ACHN (cell line): Measurements from ENCODE around the gene ITGA3.

Experiments
- DNase-seq: peaks from one replicate; pipeline ENCODE4 v3.0.0-alpha.2; 2015
- in situ Hi-C: cut with HindIII; loops from 2 replicates; pipeline ENCODE4 v1.10.0; 2017; ENCODE audit warnings: low sequenced_read_pairs, low pct_ligation_motif_present, low pct_unique_long_range_greater_than_20kb

Gene ITGA3

DNA sequence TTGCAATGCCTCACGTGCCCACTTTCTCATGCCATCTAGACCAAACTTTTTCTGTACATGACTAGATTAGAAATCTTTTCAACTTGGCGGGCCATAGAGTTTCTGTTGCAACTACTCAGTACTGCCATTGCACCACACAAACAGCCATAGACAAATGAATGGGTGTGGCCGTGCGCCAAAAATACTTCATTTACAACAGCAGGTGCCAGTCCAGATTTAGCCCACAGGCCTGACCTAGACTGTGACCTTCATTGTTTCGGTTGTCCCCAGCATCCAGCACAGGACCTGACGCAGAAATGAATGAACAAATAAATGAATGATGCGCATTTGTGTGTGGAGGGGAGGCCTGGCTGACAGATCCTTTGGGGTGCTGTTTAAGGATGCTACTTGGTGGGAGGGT lies 24.9 kb downstream of the ITGA3 start:
- DNase-seq: no peak
- in situ Hi-C loops: no loop called here

DNA sequence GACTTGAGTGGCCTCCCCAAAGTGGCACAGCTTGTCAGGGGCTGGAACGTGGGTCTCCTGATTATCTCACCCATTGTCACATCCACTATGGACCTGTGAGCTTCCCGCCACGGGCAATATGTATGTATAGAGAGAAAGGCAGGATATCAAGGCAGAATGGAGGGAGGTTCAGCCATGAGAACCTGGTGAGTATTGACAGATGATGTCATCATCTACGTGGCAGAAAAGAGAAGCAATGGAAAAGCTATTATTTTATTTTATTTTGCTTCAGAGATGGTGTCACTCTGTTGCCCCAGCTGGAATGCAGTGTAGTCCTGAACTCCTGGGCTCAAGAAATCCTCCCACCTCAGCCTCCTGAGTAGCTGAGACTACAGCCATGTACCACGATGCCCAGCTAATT lies 25.8 kb downstream of the ITGA3 start:
- in situ Hi-C loops: no loop called here
- no peak for DNase-seq

DNA sequence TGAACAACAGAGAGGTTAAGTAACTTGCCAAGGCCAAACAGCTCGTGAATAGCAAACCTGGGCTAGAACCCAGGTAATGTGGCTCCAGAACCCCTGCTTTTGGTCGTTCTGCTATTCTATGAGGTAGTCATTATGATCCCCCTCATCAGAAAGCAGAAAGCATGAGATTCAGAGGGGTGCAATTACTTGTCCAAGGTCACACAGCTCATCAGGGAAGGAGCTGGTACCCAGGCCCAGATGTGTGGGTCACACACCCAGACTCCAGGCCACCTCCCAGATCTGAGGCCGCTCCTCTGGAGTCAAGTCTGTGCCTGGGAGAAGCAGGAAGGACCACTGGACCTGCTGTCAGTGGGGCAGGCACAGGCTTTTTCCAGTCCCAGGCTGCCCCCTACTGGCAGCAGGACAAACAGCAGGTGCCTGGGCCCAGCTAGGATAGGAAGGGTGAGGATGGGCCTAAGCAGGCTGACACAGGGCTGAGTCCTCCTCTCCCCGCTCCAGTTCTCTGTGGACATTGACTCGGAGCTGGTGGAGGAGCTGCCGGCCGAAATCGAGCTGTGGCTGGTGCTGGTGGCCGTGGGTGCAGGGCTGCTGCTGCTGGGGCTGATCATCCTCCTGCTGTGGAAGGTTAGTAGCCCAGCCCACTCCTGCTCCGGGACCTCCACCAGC lies 31.5 kb downstream of the ITGA3 start:
- peak; percentile 64 for DNase-seq
- in situ Hi-C loops: no loop called here

DNA sequence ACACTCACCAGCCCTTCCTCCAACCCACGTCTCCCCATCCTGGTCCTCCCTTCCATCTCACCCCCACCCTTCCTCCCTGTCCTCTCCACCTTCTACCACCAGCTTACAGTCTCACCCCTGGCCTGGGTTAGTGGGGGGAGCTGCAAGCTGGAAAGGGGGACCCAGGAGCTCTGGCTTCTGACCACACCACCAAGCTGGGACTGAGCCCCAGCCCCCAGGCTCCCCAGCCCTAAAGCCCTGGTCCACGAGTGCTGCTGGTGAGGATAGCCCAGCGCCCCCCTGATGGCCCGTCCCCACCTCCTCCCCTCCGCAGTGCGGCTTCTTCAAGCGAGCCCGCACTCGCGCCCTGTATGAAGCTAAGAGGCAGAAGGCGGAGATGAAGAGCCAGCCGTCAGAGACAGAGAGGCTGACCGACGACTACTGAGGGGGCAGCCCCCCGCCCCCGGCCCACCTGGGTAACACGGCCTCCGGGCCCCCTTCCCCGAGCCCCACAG lies 32.0 kb downstream of the ITGA3 start:
- no peak for DNase-seq
- in situ Hi-C loops: no loop called here

DNA sequence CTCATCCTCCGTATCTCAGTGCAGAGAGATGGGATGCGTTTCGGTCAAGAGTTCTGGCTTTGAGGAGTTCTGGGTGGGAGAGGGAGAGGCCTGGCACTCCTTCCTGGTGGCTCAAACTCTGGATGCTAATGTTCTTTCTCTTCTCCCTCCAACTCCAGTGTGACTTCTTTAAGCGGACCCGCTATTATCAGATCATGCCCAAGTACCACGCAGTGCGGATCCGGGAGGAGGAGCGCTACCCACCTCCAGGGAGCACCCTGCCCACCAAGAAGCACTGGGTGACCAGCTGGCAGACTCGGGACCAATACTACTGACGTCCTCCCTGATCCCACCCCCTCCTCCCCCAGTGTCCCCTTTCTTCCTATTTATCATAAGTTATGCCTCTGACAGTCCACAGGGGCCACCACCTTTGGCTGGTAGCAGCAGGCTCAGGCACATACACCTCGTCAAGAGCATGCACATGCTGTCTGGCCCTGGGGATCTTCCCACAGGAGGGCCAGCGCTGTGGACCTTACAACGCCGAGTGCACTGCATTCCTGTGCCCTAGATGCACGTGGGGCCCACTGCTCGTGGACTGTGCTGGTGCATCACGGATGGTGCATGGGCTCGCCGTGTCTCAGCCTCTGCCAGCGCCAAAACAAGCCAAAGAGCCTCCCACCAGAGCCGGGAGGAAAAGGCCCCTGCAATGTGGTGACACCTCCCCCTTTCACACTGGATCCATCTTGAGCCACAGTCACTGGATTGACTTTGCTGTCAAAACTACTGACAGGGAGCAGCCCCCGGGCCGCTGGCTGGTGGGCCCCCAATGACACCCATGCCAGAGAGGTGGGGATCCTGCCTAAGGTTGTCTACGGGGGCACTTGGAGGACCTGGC lies 33.3 kb downstream of the ITGA3 start:
- no peak for DNase-seq
- in situ Hi-C loops: no loop called here

DNA sequence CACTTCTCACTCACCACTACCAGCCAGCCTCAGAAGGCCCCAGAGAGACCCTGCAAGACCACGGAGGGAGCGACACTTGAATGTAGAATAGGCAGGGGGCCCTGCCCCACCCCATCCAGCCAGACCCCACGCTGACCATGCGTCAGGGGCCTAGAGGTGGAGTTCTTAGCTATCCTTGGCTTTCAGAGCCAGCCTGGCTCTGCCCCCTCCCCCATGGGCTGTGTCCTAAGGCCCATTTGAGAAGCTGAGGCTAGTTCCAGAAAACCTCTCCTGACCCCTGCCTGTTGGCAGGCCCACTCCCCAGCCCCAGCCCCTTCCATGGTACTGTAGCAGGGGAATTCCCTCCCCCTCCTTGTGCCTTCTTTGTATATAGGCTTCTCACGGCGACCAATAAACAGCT lies 34.2 kb downstream of the ITGA3 start:
- DNase-seq: no peak
- in situ Hi-C loops: no loop called here

DNA sequence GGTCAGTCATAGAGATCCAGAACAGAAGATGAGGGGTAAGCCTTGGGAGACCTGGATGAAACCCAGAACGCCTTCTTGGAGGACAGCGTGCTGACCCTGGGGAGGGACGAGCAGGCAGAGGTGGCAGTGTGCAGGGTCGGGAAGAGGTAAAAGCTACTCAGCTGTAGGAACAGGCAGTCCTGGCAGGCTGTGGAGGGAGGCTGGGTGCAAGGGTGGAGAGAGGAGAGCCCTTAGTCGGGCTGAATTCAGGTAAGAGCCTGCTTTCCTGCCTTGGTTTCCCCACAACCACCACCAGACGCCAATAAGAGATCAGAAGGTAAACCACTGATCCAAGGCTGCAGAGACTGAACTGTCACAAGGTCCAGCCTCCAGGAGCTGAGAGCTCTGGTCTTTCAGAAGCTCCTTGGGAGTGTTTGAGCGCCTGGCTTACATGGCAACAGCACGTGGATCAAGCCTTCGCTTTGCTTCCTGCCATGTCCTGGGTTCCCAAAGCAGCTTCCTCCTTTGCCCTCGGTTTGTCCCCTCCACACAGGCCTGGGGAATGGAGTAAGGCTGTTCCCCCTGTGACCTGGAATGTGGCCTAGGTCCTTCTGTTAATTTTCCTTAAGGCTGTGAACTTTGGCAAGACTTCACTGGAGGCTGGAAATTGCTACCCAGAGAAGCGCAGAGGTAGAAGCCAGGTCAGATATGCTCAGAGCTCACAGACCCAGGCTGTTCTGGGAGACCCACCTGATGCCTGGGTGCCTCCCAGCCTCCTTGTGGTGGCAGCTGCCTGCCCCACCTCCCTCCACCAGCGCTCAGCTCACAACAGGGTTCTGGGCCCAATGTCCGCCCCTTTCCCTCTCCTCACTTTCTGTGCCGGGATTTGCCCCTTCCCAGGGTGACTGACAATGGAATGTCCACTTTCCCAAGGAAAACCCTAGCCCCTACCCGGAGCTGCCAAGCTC lies 35.3 kb downstream of the ITGA3 start:
- in situ Hi-C loops: no loop called here
- DNase-seq: no peak

DNA sequence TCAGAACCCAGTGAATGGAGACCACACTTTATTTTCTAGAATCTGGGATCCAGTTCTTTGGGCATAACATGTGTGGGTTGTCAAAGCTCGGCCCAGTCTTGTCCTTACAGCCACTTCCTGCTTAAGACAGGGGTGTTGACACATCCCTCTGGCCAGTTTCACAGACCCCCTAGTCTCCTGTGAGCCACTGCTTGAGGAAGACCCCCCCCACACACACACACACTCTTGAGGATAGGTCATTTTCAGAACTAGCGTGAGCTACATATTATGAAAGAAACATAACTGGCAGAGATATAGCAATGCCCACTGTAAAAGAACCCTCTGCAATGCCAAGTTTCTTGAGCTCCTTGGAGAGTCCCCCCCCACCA lies 36.0 kb downstream of the ITGA3 start:
- no peak for DNase-seq
- in situ Hi-C loops: no loop called here

DNA sequence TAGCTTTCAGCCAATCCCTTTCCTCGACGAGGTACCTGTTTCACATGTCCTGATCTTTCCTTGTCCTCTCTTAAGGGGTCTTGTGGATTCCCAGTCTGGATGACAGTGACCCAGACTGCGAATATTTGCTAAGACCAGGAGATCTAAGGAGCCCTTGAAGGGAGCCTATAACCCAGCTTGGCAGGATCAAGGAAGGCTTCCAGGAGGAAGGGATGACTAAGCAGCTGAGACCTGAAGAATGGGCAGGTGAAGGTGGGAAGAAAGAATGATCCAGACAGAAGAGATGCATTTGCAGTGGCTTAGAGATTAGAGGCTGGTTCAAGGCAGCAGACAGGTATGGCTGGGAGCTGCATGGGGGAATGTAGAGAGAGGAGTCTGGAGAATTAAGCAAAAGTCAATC lies 37.3 kb downstream of the ITGA3 start:
- in situ Hi-C loops: no loop called here
- DNase-seq: no peak

DNA sequence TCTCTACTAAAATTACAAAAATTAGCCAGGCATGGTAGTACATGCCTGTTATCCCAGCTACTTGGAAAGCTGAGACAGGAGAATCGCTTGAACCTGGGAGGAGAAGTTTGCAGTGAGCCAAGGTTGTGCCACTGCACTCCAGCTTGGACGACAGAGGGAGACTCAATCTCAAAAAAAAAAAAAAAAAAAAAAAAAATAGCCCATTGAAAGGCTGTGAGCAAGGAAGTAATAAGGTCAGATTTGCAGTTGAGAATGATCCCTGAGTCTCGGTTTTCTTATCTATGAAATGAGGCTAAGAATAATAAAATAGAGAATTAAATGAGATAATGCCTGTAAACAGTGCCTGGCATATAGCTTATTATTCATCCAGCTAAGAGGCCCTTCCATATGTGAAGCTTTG lies 37.9 kb downstream of the ITGA3 start:
- DNase-seq: peak; percentile 51
- in situ Hi-C loops: no loop called here

DNA sequence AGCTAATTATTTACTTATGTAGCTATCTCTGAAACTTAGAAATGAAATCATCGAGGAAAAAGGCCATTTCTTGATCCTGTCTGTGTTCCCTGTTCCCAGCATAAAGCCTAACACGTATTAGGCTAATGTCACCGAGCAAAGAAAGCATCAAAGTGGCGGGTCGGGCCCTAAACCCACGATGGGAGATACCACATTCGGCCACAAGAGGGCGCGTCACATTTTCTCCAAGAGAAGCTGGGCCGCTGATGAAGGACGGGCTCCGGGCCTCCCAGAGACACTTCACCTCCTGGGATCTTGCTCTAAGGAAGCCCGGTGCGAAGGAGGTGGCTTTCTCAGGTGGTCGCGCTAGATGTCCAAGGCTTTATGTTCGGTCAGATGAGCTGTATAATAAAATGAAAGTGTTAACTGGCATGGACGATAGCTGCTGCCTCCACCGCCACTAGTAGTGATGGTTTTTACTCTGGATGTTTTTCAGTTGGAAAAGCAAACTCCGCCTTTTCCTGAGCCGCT lies 38.4 kb downstream of the ITGA3 start:
- in situ Hi-C loops: no loop called here
- DNase-seq: peak; percentile 93

DNA sequence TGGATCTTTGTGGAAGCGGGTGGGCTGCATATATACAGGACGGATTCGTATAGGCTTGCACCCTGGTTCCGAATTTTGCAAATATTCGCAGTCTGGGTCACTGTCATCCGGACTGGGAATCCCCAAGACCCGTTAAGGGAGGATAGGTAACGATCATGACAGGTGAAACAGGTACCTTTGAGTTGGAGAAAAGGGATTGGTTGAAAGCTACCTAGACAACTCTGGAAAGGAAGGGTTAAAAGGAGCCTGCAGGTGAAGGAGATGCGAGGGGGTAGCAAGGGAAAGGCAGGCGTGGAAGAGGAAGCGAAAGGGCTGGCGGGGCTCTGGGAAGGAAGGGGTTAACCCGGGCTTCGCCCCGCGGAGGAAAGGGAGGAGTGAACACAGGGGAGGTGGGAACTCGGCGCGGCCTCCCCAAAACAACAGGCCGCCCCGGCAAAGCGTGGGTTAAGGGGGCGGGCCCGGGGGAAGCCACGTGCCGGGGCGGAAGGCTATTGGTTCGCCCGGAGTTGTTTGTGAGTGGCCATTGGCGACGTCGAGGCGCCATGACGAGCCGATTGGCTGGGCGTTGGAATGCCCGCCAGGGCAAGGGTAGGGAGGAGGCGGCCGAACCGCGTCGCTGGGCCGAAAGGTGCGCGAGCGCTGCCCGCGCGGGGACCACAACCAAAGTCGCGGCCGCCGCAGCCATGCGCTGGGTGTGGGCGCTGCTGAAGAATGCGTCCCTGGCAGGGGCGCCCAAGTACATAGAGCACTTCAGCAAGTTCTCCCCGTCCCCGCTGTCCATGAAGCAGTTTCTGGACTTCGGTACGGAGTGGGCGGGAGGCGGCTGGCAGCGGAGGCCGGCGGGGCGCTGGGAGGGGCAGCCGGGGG lies 39.1 kb downstream of the ITGA3 start, which contains the start of gene PDK2:
Gene PDK2, plus strand, starts transcription at position 599 of the 867 bp plus-strand sequence. Its CDS starts 85 bp downstream, at position 684.
- peak; percentile 97 for DNase-seq
- in situ Hi-C loops: no loop called here

DNA sequence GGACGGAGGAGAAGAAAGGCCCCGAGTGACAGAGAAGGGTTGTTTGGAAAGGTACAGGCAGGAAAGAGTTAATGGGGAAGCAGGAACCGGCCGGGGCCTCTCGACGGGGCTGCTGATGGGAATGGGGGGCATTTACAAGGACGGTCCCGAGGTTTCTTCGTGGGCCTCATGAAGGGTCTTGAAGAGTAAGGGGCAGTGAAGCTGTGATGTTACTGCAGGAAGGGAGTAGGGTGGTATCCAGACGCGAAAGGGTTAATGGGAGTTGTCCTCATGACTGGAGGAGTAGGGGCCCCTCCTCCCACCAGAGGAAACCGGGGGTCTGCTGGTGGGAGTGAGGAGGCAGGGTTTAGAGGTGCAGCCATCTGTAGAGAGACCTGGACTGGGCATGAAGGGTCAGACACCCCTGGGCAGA lies 39.7 kb downstream of the ITGA3 start:
- DNase-seq: no peak
- in situ Hi-C loops: no loop called here

DNA sequence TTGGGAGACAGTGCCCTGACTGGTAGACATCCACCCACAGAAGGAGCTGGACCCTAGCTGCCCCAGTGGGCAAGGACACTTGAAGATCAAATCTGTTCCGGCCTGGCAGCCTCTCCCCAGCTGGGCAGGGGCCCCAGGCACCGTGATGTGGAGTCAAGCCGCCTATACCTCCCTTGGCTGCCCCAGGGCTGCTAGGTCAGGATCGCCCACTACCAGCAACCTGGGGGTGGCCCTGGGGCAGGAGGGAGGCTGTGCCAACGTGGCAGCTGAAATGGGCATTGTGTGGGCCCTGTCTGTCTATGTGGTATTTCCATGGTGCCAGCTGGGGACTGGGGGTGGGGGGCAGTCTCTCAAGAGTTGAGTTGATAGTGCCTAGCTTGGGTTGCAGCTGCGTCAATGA lies 40.2 kb downstream of the ITGA3 start:
- no peak for DNase-seq
- in situ Hi-C loops: no loop called here

DNA sequence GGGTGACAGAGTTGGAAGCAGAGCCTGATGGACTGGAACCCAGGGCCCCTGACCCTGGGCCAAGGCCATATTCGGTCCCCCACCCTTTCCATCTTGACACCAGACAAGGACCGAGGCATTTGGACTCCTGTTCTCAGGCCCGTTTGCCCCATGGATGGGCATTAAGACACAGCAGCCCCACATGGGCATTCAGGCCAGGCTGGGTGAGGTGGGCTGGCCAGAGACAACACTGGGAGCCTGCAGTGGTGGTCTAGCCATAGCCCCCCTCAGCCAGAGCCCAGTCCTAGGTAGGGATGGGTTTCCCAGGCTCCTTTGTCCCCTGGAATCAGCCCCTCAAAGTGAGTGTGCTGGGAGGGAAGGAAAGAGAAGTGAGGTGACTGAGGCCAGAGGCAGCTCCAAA lies 40.8 kb downstream of the ITGA3 start:
- no peak for DNase-seq
- in situ Hi-C loops: no loop called here

DNA sequence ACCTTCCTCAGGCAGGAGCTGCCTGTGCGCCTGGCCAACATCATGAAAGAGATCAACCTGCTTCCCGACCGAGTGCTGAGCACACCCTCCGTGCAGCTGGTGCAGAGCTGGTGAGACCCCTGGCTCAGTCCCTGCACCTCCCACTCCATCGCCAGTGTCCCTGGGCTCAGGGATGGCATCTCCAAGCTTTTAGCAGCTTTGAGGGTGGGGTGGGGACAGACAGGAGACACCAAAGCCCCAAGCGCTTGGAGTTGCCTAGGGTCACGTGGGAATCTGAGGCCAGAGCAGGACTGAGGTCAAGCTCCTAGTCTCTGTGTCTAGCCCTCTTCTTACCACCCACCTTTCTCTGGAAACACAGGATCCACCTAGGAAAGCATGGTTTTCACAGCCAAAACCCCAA lies 41.5 kb downstream of the ITGA3 start:
- in situ Hi-C loops: no loop called here

DNA sequence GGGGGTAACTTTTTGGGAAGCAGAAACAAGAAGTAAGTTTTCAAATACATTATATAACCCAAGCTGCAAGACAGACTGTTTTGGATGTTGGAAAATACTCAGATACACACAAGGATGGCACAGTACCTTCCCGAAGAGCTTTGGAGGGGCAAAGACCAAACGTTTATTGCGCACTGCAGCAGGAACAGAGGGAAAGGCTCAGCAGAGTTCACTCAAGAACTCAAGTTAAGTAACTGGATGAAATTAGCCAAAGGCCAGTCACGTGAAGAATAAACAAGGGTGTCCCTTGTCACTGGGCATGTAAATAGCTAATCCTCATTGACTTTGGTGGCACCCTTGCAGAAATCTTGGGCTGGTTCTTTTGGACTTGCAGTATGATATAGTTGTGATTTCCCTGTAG lies 42.0 kb downstream of the ITGA3 start:
- in situ Hi-C loops: no loop called here
- no peak for DNase-seq

More for the DNA sequence above, 41.5 kb downstream of the ITGA3 start:
- DNase-seq: no peak

DNA sequence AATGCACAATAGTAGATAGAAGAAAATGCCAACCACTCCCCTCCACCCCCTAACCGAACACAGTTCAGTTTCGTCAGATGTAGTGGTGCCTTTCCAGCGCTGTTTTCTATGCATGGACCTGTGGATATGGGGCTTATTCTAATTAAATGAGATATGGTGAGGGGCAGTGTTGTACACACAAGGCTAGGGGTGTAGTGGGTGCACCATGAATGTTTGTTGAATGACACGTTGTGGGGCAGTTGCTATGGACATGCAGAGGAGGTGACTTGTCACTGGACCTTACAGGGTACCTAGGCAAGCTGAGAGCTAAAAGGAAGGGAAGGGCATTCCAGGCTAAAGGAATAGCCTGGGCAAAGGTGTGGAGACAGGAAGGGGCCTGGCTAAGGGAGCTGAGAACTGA lies 42.7 kb downstream of the ITGA3 start:
- in situ Hi-C loops: no loop called here
- no peak for DNase-seq
